Lung (tissue), 16 donors: ENCODE measurements around the gene NFKB1. TPM values are rescaled to one million over a fixed set of nuclear protein-coding genes. Genes with fewer than 3 reads are reported as not detected.
A peak's percentile ranks its signal among the peaks of the same experiment; 100 is the strongest.

Experiments
- ATAC-seq: fragments of 200-7000 bp; cut with Tn5 transposase; one replicate; pipeline ENCODE4 v1.9.1; 2020; ENCODE audit warnings: moderate number of reproducible peaks; ENCODE audit not compliant: insufficient read depth, low FRiP score
- DNase-seq, 3 donors: peaks; one replicate each; pipeline ENCODE4 v3.0.0-alpha.2; 2013 to 2017
- H3K27ac ChIP-seq, 2 donors: one replicate each; pipeline ENCODE4 v1.5.1; 2013; ENCODE audit warnings: mild to moderate bottlenecking in 2 of 2, moderate library complexity in 2 of 2, control low read depth in 1 of 2, inconsistent platforms in 1 of 2, low read depth in 1 of 2, low read length in 1 of 2
- H3K27me3 ChIP-seq, 3 donors: one replicate each; pipeline ENCODE4 v1.5.1; 2013; ENCODE audit warnings: low read length in 2 of 3; ENCODE audit not compliant: control insufficient read depth in 3 of 3, insufficient read depth in 3 of 3
- H3K36me3 ChIP-seq, 4 donors: one replicate each; pipeline ENCODE4 v1.5.1; 2013; ENCODE audit warnings: low read length in 4 of 4, mild to moderate bottlenecking in 1 of 4, moderate library complexity in 1 of 4; ENCODE audit not compliant: control insufficient read depth in 4 of 4, insufficient read depth in 4 of 4
- H3K4me1 ChIP-seq, 5 donors: one replicate each; pipeline ENCODE4 v1.5.1; 2013; ENCODE audit warnings: low read length in 5 of 5, mild to moderate bottlenecking in 2 of 5, moderate library complexity in 1 of 5; ENCODE audit not compliant: control insufficient read depth in 5 of 5, insufficient read depth in 5 of 5
- H3K4me3 ChIP-seq: one replicate; pipeline ENCODE4 v1.5.1; 2013; ENCODE audit warnings: mild to moderate bottlenecking, control low read depth, moderate library complexity
- H3K9ac ChIP-seq, 2 donors: one replicate each; pipeline ENCODE4 v1.5.1; 2013; ENCODE audit warnings: low read length in 2 of 2, control low read depth in 1 of 2; ENCODE audit not compliant: insufficient read depth in 1 of 2
- H3K9me3 ChIP-seq, 4 donors: one replicate each; pipeline ENCODE4 v1.5.1; 2013; ENCODE audit warnings: low read length in 3 of 4, mild to moderate bottlenecking in 1 of 4, moderate library complexity in 1 of 4; ENCODE audit not compliant: control insufficient read depth in 4 of 4, insufficient read depth in 3 of 4
- WGBS, 2 donors: extraction: QIAGEN DNeasy Blood & Tissue Kit; methylation state at CpG; one replicate each; pipeline ENCODE4 v1.1.7; 2013; 5-methylcytosine and 5-hydroxymethylcytosine counted together
- long read RNA-seq, 5 donors: transcript quantifications; one replicate each; lab custom pipeline, GENCODE V29; 2026
- polyA plus RNA-seq, 2 donors: library from polyadenylated mRNA; stranded (reverse); fragments of 200-250 nt; gene quantifications; one replicate each; pipeline ENCODE4 v1.2.1, GENCODE V29; 2013
- total RNA-seq, 2 donors: library from RNA; depleted of rRNA in 1 of 2; stranded (reverse); fragments of >200 nt in 1 of 2; gene quantifications; one replicate each; pipeline ENCODE4 v1.2.1, GENCODE V29; 2014 to 2021
- TF ChIP-seq, protein P1 (sequence below): IDR thresholded peaks from 2 replicates; pipeline ENCODE4 v1.5.1; 2012; ENCODE audit warnings: mild to moderate bottlenecking; ENCODE audit errors: control extremely low read depth, extremely low read depth
- donor health status: control.
- donor health status: control.
- donor health status: Bipolar disorder and iron deficiency.
- donor health status: healthy.
- donor health status: DM: yes; HTN: yes; CAD: no.

The NFKB1 gene, protein sequence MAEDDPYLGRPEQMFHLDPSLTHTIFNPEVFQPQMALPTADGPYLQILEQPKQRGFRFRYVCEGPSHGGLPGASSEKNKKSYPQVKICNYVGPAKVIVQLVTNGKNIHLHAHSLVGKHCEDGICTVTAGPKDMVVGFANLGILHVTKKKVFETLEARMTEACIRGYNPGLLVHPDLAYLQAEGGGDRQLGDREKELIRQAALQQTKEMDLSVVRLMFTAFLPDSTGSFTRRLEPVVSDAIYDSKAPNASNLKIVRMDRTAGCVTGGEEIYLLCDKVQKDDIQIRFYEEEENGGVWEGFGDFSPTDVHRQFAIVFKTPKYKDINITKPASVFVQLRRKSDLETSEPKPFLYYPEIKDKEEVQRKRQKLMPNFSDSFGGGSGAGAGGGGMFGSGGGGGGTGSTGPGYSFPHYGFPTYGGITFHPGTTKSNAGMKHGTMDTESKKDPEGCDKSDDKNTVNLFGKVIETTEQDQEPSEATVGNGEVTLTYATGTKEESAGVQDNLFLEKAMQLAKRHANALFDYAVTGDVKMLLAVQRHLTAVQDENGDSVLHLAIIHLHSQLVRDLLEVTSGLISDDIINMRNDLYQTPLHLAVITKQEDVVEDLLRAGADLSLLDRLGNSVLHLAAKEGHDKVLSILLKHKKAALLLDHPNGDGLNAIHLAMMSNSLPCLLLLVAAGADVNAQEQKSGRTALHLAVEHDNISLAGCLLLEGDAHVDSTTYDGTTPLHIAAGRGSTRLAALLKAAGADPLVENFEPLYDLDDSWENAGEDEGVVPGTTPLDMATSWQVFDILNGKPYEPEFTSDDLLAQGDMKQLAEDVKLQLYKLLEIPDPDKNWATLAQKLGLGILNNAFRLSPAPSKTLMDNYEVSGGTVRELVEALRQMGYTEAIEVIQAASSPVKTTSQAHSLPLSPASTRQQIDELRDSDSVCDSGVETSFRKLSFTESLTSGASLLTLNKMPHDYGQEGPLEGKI
- total RNA-seq (10 to 100 TPM; 52.3 to 66.0 TPM), polyA plus RNA-seq (10 to 100 TPM; 12.3 to 61.2 TPM)
- long read RNA-seq, donor 1, full-length matches to known transcripts = 5 of 10 reads
- long read RNA-seq, donor 1, partial matches to known transcripts = 5 of 10 reads
- long read RNA-seq, donor 1, other reads (novel, unspliced or antisense) = 0 of 10 reads
- long read RNA-seq, donor 2 = 0 reads
- long read RNA-seq, donor 3, partial matches to known transcripts = 0 of 1 reads
- long read RNA-seq, donor 3, other reads (novel, unspliced or antisense) = 0 of 1 reads
- long read RNA-seq, donor 4, full-length matches to known transcripts = 2 of 19 reads
- long read RNA-seq, donor 4, partial matches to known transcripts = 17 of 19 reads
- long read RNA-seq, donor 4, other reads (novel, unspliced or antisense) = 0 of 19 reads
- long read RNA-seq, donor 5, partial matches to known transcripts = 0 of 1 reads
- long read RNA-seq, donor 5, other reads (novel, unspliced or antisense) = 0 of 1 reads

DNA sequence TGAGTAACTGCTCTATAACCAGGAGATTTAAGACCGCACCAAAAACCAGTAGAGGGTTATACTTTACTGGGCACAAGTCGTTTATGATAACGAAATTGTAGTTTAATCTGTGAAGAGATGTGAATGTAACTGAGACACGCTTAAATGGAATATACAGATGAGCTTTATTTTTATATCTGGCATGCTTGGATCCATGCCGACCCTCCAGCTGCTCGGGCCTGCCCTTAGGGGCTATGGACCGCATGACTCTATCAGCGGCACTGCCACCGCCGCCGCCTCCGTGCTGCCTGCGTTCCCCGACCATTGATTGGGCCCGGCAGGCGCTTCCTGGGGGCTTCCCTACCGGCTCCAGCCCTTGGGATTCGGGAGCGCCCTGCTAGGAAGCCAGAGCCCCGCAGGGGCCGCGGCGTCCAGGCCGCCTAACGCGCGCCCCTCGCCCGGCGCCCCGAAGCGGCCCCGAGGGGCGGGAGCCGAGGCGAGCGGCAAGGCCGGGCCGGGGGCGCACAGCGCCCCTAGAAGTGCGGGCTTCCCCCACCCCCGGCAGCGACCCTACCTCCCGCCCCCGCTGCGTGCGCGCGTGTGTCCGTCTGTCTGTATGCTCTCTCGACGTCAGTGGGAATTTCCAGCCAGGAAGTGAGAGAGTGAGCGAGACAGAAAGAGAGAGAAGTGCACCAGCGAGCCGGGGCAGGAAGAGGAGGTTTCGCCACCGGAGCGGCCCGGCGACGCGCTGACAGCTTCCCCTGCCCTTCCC lies at the start of gene NFKB1:
Gene NFKB1, plus strand, starts transcription at position 664 of the 751 bp plus-strand sequence. CDS start 24,160 bp downstream, outside the sequence.
- DNase-seq = peak; percentile 84 to 89 (median 87)
- WGBS, 2 donors = 1 to 2% methylated on average over 42 to 63 of the region's 63 CpGs

DNA sequence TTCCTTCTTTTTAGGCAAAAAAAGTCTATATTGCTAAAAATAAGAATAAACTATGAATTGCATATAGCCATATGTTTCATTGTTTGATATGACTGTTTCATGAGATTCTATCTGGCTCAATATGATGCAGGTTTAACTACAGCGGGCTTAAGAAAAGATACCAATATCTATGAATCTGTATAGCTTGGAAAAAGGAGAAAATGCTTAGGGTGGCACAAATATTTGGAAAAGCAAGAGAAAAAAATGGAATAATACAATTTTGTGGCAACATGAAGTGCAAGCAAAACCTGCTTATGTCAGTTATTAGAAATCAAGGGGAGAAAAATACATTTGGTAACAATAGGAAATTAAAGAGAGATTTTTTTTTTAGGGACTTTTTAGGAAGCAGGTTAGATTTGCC lies 48.3 kb upstream of the NFKB1 start:
- Histone ChIP-seq H3K27ac (no peak overlapping the region), H3K4me3 (no peak overlapping the region), H3K4me1 (peaks cover 0 to 15% (median 0%) of the 10 kb centered on the region in 5 donors), H3K36me3 (no peaks in the 10 kb centered on the region), H3K27me3 (no peaks in the 10 kb centered on the region), H3K9ac (no peak overlapping the region), H3K9me3 (no peaks in the 10 kb centered on the region)
- ATAC-seq (no peak), DNase-seq (no peak)
- TF ChIP-seq, protein P1, sequence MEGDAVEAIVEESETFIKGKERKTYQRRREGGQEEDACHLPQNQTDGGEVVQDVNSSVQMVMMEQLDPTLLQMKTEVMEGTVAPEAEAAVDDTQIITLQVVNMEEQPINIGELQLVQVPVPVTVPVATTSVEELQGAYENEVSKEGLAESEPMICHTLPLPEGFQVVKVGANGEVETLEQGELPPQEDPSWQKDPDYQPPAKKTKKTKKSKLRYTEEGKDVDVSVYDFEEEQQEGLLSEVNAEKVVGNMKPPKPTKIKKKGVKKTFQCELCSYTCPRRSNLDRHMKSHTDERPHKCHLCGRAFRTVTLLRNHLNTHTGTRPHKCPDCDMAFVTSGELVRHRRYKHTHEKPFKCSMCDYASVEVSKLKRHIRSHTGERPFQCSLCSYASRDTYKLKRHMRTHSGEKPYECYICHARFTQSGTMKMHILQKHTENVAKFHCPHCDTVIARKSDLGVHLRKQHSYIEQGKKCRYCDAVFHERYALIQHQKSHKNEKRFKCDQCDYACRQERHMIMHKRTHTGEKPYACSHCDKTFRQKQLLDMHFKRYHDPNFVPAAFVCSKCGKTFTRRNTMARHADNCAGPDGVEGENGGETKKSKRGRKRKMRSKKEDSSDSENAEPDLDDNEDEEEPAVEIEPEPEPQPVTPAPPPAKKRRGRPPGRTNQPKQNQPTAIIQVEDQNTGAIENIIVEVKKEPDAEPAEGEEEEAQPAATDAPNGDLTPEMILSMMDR = no peak
- WGBS, 2 donors = 100% methylated on average over 1 of the region's 1 CpG

More for the DNA sequence above, at the start of gene NFKB1:
- Histone ChIP-seq H3K36me3 (no peaks in the 10 kb centered on the region), H3K9me3 (no peaks in the 10 kb centered on the region), H3K27ac (peak within 1 kb of the TSS; percentile 99), H3K4me1 (peaks cover 0 to 24% (median 13%) of the 10 kb centered on the region in 5 donors), H3K27me3 (no peaks in the 10 kb centered on the region), H3K9ac (peak within 1 kb of the TSS; percentile 98 to 99), H3K4me3 (peak within 1 kb of the TSS; percentile 90)
- TF ChIP-seq, protein P1 = no peak
- peak; percentile 37 for ATAC-seq

DNA sequence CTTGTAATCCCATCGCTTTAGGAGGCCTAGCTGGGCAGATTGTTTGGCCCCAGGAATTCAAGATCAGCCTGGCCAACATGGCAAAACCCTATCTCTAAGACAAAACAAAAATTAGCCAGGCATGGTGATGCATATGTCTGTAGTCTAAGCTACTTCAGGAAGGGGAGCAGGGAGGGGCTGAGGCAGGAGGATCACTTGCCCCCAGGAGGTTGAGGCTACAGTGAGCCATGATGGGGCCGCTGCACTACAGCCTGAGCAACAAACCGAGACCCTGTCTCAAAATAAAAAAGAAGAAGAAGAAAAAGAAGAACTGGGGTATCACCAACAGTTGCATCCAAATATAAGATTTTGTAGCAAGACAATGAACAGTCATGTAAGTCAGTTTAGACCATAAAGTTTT lies 47.3 kb upstream of the NFKB1 start:
- Histone ChIP-seq H3K27ac (no peak overlapping the region), H3K36me3 (no peaks in the 10 kb centered on the region), H3K4me3 (no peak overlapping the region), H3K9me3 (no peaks in the 10 kb centered on the region), H3K9ac (no peak overlapping the region), H3K27me3 (no peaks in the 10 kb centered on the region), H3K4me1 (peaks cover 0 to 15% (median 0%) of the 10 kb centered on the region in 5 donors)
- DNase-seq (no peak), ATAC-seq (no peak)
- TF ChIP-seq, protein P1 = no peak
- 86 to 94% methylated on average over 3 of the region's 3 CpGs for WGBS, 2 donors
